Large intestine (tissue), 3 donors: Measurements from ENCODE around the gene CHST11. TPM values are rescaled to one million over a fixed set of nuclear protein-coding genes. Genes with fewer than 3 reads are reported as not detected.

Experiments
- DNase-seq, 2 donors: peaks; one replicate each; pipeline versions ENCODE4 v3.0.0 to v3.0.0-alpha.2; 2013
- H3K27ac ChIP-seq: one replicate; pipeline ENCODE4 v1.5.1; 2013; ENCODE audit warnings: low read length
- H3K27me3 ChIP-seq: 2 replicates; pipeline ENCODE4 v1.6.1; 2013; ENCODE audit warnings: low read length; ENCODE audit not compliant: control insufficient read depth, insufficient read depth
- H3K36me3 ChIP-seq: 2 replicates; pipeline ENCODE4 v1.6.1; 2013; ENCODE audit warnings: low read length; ENCODE audit not compliant: control insufficient read depth, insufficient read depth
- H3K4me1 ChIP-seq: one replicate; pipeline ENCODE4 v1.6.1; 2013; ENCODE audit warnings: low read length; ENCODE audit not compliant: control insufficient read depth, insufficient read depth
- H3K4me3 ChIP-seq: one replicate; pipeline ENCODE4 v1.5.1; 2013; ENCODE audit warnings: low read length
- H3K9me3 ChIP-seq: one replicate; pipeline ENCODE4 v1.6.1; 2013; ENCODE audit warnings: mild to moderate bottlenecking, low read depth, low read length, moderate library complexity; ENCODE audit not compliant: control insufficient read depth
- WGBS: methylation state at CpG from one replicate; pipeline ENCODE4 v1.1.5; 2013; ENCODE audit warnings: low lambda C conversion rate; ENCODE audit not compliant: insufficient coverage; 5-methylcytosine and 5-hydroxymethylcytosine counted together
- polyA plus RNA-seq: library from polyadenylated mRNA; unstranded; fragments of 120-200 nt; gene quantifications from one replicate; pipeline ENCODE4 v1.2.1, GENCODE V29; 2013

CHST11 gene
- polyA plus RNA-seq, 1 donor = 5.9 TPM

DNA sequence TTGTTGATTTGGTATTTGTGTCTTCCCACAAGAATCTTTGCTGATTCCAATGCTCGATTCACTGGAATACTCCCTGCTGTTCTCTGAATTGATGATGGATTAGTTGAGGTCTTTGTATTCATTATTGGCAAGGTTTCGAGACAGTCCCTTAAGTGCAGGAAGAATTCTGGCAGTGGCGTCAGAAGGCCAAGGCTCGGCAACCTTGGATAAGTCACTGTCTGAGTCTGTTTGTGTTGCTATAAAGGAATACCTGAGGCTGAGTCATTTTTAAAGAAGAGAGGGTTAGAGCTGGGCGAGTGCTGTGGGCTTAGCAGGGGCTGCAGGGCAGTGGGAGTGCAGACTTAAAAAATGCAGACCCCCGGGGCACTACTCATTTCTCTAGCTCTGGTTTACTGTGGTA, 56.9 kb downstream of the CHST11 start:
- Histone ChIP-seq H3K36me3 (no peaks in the 10 kb centered on the region), H3K4me1 (no peaks in the 10 kb centered on the region), H3K4me3 (no peak overlapping the region), H3K9me3 (no peaks in the 10 kb centered on the region), H3K27me3 (no peaks in the 10 kb centered on the region), H3K27ac (no peak overlapping the region)
- WGBS = no CpG with 5 or more reads among the region's 6 CpGs
- DNase-seq = no peak

DNA sequence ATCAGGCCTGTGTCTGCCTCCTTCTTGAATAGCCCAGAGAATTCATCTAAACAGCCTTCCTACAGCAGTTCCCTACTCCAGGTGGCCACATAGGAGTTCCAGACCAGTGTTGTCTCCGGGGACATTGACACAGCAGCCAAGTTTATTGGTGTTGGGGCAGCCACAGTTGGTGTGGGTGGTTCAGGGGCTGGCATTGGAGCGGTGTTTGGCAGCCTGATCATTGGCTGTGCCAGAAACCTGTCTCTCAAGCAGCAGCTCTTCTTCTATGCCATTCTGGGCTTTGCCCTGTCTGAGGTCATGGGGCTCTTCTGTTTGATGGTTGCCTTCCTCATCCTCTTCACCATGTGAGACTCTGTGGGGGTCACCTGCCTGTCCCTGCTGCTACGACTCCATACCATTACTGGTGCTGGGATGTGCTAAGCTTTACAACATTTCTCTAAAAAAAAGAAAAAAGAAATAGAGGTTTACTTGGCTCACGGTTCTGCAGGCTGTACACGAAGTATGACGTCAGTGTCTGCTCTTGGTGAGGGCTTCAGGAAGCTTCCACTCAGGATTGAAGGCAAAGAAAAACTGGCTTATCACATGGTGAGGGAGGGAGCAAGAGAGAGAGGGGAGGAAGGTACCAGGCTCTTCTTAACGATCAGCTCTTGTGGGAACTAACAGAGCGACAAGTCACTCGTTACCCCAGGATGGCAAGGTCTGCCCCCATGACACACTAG, 57.5 kb downstream of the CHST11 start:
- Histone ChIP-seq H3K27ac (no peak overlapping the region), H3K4me1 (no peaks in the 10 kb centered on the region), H3K9me3 (no peaks in the 10 kb centered on the region), H3K4me3 (no peak overlapping the region), H3K27me3 (no peaks in the 10 kb centered on the region), H3K36me3 (no peaks in the 10 kb centered on the region)
- no peak for DNase-seq
- WGBS = 100% methylated on average over 3 of the region's 9 CpGs

DNA sequence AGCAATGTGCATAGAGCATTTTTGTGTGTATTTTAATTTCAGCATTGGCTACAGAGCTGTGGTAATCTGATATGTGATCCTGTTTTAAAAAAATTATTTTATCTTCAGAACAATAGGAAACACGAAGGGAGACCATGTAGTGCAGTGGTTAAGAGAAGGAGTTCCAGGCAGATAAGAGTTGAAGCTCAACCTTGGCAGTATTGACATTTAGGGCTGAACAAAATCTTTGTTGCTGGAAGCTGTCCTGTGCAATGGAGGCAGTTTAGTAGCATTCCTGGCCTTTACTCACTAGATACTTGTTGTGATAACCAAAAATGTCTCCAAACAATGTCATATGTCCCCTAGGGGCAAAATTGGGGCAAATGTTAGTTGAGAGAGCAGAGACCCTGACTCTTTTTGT, 59.2 kb downstream of the CHST11 start:
- Histone ChIP-seq H3K4me3 (no peak overlapping the region), H3K9me3 (no peaks in the 10 kb centered on the region), H3K27ac (no peak overlapping the region), H3K36me3 (no peaks in the 10 kb centered on the region), H3K4me1 (no peaks in the 10 kb centered on the region), H3K27me3 (no peaks in the 10 kb centered on the region)
- DNase-seq = no peak
- WGBS = no CpG with 5 or more reads among the region's 1 CpG

DNA sequence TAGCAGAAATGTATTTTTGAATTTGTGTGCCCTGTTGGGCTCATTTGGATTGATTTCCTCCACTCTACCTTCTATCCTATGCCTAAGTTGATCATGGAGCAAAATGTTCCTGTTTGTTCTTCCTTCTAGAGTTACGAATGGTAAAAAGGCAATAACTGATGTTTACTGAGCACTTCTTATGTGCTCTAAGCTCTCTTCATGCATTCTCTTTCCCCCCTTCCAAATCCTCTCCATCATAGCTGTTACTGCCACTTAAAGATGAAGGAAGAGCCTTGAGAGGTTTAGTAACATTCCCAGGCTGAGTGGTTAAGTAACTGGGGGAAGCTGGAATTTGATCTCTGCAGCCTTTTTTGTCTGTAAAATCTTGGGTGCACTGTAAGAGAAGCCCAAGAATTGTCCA, 60.1 kb downstream of the CHST11 start:
- Histone ChIP-seq H3K4me1 (no peaks in the 10 kb centered on the region), H3K36me3 (no peaks in the 10 kb centered on the region), H3K4me3 (no peak overlapping the region), H3K9me3 (no peaks in the 10 kb centered on the region), H3K27ac (no peak overlapping the region), H3K27me3 (no peaks in the 10 kb centered on the region)
- DNase-seq = no peak
- no CpG with 5 or more reads among the region's 1 CpG for WGBS

DNA sequence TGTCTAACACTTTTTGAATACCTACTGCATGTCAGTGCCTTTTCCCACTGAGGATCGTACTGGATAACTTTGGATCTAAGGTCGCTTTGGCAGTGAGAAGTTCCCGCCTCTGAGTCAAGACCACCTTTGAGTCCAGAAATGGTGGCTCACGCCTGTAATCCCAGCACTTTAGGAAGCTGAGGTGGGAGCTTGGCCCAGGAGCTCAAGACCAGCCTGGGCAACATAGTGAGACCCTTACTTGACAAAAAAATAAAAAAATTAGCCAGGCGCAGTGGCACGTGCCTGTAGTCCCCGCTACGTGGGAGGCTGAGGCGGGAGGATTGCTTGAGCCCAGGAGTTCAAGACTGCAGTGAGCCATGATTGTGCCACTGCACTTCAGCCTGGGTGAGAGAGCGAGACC, 61.1 kb downstream of the CHST11 start:
- H3K27me3 ChIP-seq = no peaks in the 10 kb centered on the region
- no CpG with 5 or more reads among the region's 10 CpGs for WGBS
- H3K4me1 ChIP-seq = no peaks in the 10 kb centered on the region
- H3K9me3 ChIP-seq = no peaks in the 10 kb centered on the region
- no peak overlapping the region for H3K4me3 ChIP-seq
- H3K27ac ChIP-seq = no peak overlapping the region
- no peaks in the 10 kb centered on the region for H3K36me3 ChIP-seq
- no peak for DNase-seq

DNA sequence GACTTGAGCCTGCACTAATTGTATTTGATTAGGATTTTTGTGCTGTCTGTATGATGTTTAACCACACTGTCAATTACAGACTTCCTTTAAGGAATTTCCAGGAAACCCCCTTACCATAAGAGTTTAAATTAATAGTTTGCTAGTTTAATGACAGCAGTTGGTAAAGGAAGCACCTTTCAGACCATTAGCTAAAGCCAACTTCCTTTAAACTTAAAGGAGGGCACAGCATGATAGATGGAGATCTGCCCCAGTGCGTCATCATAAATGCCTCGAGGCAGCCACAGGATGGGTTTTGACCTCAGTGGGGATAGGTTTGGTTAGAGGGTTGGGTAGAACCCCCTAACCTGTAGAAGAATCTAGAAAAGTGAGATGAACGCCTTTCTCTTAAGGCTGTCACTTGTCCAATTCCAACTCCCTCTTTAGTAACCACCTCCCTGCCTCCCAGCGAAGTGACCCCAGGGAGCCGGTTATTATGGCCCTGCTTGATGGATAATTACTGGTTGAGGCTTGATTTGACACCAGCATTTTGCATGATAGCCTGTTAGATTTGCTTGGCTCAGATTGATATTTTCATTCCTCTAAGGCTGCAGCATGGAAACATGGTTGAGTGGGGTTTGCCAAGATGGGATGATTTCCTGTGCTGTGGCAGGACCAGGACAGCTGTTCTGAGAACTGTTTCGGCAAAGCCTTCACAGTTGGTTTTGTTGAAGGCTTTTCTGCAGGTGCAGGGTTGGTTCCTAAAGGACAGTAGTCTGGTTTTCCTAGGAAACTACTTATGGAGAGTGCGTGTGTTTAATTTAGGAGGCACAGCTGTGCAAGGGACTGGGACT, 62.7 kb downstream of the CHST11 start:
- no peak for DNase-seq
- Histone ChIP-seq H3K27me3 (no peaks in the 10 kb centered on the region), H3K4me1 (no peaks in the 10 kb centered on the region), H3K27ac (no peak overlapping the region), H3K9me3 (no peaks in the 10 kb centered on the region), H3K36me3 (no peaks in the 10 kb centered on the region), H3K4me3 (no peak overlapping the region)
- no CpG with 5 or more reads among the region's 7 CpGs for WGBS

DNA sequence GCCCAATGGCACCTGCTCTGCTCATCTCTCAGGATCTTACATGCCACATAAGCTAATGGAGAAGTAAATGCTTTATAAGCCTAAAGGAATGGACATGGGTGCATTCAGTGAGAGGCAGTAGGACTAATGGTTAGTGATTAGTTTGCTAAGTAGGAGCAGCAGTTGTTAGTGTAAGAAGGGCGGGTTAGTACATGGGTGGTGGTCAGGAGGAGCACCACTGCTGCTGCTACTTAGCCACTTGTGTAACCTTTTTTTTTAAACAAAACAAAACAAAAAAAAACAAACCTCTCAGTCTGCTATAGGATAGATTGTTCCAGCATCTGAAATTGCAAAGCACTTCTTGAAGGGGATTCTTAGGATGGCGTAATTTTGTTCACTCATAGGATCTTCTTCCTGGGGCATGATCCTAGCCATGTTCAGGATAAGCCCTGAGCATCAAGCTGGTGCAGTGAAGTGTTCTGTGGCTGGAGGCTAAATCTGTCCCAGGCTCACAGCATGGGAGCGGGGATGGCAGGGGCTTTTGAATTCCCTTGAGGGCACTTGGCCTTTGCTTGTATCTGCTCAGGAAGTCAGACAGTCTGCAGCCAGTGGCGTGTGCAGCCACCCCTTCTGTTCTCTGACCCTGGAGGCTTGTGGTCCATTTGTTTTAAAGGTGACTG, 63.6 kb downstream of the CHST11 start:
- Histone ChIP-seq H3K27ac (no peak overlapping the region), H3K9me3 (no peaks in the 10 kb centered on the region), H3K36me3 (no peaks in the 10 kb centered on the region), H3K27me3 (no peaks in the 10 kb centered on the region), H3K4me1 (no peaks in the 10 kb centered on the region), H3K4me3 (no peak overlapping the region)
- no peak for DNase-seq
- WGBS = no CpG with 5 or more reads among the region's 4 CpGs

DNA sequence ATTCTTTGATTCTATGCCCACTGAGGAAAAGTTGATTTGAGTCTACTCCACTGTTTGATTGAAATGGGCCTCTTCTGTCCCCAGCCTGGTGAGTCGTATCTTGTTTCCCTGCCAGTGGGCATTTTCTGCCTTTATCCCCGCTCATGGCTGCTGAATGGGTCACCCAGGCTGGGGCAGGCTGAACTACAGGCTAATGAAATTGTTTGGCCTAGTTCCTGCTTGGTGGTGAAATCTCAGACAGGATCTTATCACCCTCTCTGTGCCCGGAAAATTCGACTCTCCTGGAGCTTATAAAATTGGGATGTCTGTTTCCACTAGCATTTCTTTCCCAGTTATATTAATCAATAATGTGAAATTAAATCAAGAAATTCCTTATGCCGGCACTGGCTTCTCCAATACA, 65.0 kb downstream of the CHST11 start:
- Histone ChIP-seq H3K27me3 (no peaks in the 10 kb centered on the region), H3K4me1 (no peaks in the 10 kb centered on the region), H3K4me3 (no peak overlapping the region), H3K9me3 (no peaks in the 10 kb centered on the region), H3K27ac (no peak overlapping the region), H3K36me3 (no peaks in the 10 kb centered on the region)
- WGBS = 100% methylated on average over 1 of the region's 5 CpGs
- DNase-seq = no peak

DNA sequence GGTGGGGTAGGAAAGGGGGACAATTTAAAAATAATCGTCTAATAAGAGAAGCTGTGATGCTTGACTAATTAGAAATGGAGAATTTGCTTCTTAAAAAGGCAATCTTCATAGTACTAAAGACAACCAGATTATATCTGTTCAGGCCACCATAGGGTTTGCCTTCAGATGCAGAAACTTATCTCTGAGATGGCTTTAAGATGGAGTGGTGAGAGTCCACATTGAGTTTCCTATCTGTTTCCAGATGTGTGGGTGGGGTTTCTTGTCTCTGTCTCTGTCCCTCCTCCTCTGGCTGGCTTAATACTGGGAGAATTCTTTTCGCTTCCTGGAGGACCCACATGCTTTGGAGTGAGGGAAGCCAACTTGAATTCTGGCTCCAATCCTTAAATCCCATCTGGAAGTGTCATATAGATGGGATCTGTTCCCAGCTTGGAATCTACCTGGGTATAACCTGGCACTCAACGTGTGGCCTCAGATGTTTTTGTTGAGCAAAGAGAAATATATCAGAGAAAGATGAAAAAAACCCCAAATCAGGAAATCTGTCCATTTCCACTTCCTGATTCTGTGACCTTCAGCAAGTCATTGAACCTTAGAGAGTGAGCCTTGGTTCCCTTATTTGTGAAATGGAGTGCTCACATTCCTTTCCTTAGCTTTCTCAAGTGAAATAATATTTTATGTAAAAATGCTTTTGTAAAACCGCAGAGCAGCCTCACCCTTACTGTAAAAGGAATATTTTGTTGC, 66.4 kb downstream of the CHST11 start:
- H3K4me1 ChIP-seq = no peaks in the 10 kb centered on the region
- H3K36me3 ChIP-seq = no peaks in the 10 kb centered on the region
- H3K27me3 ChIP-seq = no peaks in the 10 kb centered on the region
- no CpG with 5 or more reads among the region's 4 CpGs for WGBS
- no peak overlapping the region for H3K27ac ChIP-seq
- DNase-seq = no peak
- no peaks in the 10 kb centered on the region for H3K9me3 ChIP-seq
- no peak overlapping the region for H3K4me3 ChIP-seq
